Amniotic stem cell (primary cell): ENCODE measurements around the gene TBCD.

Experiments
- DNase-seq: peaks from one replicate; lab custom pipeline; 2025; lab: John Stamatoyannopoulos, UW

The TBCD gene

DNA sequence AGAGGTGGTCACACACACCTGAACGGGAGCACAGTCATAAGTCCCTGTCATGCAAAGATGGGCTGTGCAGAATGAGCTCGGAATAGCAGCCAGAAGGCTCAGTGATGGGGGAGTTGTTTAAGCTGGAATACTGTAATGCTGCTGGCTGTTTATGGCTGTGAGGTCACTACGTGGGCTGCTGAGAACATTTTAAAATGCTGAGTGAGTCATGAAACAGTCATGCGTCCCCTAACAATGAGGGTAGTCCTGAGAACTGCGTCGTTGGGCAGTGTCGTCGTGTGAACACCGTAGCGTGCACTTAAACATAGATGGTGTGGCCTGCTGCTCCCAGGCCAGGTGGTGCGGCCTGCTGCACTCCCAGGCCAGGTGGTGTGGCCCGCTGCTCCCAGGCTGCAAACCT, 39.7 kb downstream of the TBCD start:
- DNase-seq = peak; percentile 42

DNA sequence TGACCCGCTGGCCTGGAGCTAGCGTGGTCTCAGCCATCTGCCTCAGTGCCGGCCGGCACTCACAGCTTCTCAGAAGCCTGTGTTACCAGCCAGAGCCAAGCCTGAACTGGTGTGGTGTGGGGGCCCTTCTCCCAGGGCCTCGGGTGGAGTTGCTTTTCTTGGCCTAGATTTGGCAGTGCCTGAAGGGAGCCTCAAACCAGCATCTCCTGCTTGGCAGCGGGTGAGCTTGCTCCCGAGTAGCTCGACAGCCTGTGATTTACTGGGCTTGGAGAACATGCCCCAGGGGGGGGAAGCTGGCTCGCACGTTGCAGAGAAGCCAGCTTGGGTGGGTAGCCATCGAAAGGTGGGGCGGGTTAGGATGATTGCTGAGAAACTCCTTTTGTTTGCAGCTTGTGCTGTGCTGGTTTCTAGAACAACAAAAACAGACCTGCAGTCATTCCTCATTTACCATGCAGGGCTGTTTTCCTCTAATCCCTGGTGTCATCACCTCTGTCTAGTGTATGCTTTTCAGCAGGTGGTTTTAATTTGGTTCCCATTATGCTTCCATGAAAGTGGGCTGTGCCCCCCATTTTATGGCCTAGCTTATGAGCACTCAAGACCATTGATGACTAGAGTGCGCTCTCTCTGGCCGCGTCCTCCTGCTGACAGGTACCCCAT, 42.2 kb downstream of the TBCD start:
- no peak for DNase-seq

DNA sequence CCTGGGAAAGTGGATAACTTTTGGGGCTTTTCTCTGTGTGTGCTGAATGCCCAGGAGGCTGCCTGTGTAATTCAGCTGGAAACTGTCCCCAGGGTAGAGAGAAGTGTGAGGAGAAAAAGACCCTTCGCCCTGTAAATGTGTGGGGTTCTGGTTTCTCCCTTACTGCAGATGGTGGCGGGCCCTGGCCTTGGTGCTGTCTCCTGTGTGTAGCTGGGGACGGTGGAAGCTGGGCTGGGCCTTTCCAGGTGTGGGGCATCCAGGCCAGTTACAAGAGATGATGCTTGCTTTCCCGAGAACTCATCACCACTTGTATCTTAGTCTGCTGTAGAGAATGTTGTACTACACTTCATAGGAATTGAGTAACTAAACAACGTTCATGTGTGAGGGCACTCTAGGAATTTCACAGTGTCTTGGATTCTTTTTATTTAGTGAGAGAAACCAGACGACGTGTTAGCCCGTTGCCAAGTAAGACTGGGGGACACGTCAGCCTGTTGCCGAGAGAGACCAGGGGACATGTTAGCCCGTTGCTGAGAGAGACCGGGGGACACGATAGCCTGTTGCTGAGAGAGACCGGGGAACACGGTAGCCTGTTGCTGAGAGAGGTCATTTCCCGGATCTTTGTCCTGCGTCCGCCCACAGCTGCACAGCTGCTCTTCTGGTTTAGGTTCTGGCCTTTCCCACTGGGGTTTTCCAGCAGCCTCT, 43.1 kb downstream of the TBCD start:
- no peak for DNase-seq

DNA sequence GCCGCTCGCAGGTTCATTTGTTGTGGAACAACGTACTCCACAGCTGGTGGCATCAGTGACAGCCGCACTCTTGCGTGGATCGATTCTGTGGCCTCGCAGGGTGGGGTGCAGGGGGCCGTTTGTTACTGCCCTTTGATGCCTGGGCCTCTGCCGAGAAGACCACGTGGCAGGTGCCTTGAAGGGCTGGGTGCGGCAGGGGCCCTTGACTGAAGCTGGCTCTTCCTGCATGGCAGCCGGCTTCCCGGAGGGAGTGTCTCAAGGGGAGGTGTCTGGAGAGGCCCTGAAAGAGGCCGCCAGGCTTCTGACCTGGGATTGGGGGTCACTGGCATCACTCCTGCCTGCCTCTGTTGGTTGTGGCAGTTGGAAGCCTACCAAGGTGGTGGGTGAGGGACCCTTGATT, 43.8 kb downstream of the TBCD start:
- no peak for DNase-seq

DNA sequence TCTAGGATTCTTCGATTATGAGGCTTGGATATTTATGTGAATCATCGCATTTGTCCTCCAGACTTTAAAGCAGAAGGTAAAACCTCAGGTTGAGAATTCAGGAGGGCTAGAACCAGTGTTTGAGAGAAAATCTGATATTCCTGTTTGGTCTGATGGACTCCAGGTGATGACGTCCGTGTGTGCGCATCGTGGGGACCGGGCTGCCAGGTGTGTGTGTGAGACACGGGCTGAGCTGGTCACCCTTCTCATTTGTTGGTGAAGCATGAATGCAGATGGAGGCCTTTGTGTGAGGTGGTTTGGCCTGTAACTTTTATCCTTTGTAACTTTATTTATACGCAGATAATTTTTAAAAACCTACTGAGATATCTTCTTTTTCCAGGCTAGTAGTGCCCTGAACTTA, 45.2 kb downstream of the TBCD start:
- no peak for DNase-seq

DNA sequence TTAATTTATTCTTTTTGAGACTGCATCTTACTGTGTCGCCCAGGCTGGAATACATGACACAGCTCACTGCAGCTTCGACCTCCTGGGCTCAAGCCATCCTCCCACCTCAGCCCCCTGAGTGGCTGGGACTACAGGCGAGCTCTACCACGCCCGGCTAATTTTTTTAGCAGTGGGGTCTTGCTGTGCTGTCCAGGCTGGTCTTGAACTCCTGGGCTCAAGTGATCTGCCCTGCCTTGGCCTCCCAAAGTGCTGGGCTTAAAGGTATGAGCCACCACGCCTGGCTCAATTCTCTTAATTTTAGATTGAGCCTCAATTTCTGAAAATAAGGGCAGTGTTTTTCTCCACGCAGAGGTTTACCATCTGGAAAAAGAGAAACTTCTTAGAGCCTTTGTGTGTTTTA, 46.9 kb downstream of the TBCD start:
- no peak for DNase-seq

DNA sequence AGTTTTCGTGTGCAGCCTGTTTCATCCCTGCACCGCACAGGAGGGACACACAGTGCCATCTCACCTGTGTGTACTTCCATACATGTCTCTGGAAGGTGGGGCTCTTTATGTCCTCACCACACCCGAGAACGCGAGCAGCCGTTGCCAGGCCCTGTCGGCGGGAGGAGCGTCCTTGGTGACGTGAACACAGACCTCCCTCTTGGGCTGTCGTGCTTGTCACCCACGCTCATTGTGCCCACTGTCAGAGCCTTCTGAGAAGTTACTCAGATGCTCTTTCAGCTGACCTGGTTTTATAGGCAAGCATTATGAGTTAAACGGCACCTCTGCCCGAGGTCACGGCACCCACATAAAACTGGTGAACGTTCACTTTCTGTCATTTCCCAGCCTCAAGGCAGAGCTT, 47.7 kb downstream of the TBCD start:
- DNase-seq = no peak

DNA sequence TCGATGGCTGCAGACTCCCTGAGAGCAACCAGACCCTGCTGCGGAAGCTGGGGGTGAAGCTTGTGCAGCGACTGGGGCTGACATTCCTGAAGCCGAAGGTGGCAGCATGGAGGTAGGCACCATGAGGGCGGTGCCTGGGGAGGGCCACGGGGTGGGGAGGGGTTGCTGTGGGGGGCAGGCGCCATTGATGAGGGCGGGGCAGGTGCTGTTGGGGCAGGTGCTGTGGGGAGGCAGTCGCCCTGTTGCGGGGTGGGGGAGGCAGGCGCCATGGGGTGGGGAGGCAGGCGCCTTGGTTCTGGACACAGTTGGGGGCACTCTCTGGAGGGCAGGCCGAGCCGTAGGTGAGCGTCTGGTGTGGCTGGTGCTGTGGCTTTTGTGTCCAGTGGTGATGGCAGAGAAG, 49.0 kb downstream of the TBCD start:
- no peak for DNase-seq

DNA sequence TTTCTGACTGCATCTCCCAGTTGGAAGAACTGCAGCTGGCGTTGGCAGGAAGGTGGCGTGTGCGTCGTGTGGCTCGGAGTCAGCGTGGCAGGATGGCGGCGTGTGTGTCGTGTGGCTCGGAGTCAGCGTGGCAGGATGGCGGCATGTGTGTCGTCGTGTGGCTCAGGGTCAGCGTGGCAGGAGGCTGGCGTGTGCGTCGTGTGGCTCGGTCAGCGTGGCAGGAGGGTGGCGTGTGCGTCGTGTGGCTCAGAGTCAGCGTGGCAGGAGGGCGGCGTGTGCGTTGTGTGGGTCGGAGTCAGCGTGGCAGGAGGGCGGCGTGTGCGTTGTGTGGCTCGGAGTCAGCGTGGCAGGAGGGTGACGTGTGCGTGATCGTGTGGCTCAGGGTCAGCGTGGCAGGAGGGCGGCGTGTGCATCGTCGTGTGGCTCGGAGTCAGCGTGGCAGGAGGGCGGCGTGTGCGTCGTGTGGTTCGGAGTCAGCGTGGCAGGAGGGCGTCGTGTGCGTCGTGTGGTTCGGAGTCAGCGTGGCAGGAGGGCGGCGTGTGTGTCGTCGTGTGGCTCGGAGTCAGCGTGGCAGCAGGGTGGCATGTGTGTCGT, 49.6 kb downstream of the TBCD start:
- DNase-seq = no peak

DNA sequence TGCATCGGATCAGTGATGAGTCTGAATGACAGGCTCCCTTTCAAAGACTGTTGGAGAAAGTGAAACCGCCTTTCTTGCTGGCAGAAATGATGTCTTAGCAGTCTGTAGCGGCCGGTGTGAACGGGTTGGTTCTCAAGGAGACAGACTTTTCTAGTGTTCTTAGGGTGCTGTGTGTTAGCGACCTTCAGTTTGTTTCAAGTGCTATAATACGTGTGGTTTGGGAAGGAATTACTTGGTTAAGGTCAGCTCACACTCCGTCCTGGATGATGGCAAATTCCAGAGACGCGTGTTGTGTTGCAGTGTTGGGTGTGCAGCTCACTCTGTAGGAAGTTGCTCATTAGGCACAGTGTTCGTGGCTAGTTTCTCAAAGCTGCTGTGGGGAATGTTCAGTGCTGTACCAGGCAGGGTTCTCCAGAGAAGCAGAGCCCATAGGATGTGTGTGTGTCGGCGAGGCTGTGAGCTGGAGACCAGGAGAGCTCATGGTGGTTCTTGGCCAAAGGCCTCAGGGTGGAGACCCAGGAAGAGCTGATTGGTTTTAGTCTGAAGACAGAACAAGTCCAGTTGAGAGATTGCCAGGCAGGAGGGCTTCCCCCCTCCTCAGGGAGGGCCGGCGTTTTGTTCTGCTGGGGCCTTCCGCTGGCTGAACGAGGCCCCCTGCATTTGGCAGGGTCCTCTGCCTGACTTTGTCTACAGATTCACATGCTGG, 50.4 kb downstream of the TBCD start:
- no peak for DNase-seq

DNA sequence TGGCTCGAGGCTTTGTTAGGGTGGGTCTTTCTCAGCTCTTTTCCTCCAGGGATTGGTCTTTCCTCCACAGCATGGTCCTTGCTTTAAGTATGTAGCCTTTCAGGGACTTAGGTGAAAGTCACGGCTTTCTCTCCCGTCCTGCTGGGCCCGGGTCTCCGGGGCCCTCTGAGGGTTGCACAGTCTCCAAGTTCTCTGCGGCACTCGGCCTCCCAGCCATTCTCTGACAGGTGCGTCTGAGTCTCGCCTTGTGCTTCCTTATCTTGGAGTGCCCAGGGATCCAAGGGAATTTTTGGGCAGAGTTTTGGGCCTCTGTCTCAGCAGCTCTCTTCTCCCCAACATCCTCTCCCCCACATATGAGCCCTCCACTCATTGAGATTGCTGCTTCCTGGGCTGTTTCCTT, 51.3 kb downstream of the TBCD start:
- DNase-seq = no peak

DNA sequence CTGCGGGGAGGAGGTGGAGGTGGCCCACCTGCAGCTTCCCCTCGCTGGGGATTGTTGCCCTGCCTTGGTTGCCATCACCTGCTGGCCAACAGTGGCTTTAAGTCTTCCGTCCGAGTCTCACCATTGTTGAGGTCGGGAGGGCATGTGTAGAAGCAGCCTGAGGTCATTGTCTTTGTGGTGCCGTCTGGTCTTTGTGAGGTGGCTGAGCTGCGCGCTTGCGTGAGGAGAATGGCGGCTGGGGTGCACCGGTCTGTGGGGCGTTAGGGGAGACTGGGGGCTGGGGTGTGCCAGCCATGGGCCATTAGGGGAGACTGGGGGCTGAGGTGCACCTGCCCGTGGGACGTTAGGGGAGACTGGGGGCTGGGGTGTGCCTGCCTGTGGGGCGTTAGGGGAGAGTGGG, 51.7 kb downstream of the TBCD start:
- no peak for DNase-seq

DNA sequence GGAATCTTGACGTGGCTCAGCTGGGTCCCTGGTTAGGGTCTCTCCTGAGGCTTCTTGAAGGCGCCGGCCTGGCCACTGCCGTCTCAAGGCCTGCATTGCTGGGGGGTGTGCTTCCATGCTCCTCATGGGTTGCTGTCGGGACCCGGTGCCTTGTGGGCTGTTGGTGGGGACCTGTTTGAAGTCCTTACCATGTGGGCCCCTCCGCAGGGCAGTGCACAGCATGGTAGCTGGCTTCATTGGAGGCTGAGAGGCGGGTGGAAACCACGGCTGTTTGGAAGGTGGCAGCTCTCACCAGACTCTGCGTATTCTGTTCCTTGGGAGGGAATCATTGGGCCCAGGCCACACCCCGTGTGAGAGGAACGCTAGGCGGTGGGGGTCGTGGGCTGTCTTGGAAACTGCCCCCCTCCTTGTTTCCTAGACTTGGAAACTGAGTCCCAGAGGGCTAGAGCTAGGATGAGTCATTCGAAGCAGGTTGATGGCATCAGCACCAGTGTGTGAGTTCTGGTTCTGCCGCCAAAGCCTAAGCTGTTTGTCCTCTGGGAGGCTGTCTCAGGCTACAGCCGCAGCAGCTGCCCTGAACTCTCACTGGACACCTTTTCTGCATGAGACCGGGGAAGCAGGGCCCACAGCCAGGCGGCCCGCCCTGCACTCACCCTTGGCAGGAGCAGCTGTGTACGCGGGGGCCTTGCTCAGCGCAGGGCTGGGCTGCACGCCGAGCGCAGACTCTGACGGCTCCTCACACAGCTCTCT, 52.8 kb downstream of the TBCD start:
- DNase-seq = no peak

DNA sequence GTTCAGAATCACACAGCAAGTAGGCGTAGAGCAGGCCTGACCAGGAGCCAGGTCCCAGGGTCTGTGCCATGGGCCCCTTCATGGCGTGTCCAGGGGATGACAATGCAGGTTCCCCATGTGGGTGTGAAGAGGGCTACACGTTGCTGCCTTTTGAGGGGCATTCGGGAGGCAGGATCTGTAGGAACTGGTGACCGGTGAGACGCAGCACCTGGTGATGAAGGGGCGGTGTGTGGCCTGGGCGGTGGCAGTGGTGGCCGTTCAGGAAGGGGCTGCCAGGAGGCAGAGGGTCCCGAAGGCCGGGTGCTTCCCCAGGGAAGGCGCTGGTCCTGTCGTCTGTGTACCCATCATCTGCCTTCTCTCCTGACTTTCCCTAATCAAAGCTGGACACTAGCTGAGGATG, 53.4 kb downstream of the TBCD start:
- no peak for DNase-seq

DNA sequence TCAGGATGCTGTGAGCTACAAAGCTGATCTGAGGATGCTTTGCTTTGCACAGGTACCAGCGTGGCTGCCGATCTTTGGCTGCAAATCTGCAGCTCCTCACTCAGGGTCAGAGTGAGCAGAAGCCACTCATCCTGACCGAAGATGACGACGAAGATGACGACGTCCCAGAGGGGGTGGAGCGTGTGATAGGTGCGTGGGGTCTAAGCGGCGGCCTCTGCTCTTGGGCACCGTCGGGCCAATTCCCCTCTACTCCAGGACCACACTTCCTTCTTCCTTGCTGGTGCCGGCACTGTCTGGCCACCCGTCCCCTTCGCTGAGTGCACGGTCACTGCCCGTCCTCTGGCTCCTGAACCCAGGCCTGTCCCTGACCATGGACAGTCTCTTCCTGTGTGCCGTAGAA, 54.0 kb downstream of the TBCD start:
- no peak for DNase-seq

DNA sequence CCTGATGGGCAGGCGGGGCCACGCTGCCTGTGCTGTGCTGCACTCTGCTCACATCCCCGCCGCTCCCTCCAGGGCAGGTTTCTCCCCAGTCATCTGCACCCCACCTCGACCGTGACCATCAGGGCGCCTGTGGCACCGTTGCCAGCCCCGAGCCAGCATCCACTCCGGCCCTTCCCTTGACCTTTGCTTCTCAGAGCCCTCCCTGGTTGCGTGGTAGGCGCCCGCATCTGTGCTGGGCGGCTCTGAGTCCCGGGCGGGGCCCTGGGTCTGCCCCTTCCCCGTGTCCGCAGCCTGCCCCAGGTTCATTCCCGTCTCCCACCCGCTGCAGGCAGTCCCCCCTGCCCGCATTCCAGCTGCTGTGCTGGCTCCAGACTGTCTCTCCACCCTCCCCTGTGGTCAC, 54.8 kb downstream of the TBCD start:
- no peak for DNase-seq

DNA sequence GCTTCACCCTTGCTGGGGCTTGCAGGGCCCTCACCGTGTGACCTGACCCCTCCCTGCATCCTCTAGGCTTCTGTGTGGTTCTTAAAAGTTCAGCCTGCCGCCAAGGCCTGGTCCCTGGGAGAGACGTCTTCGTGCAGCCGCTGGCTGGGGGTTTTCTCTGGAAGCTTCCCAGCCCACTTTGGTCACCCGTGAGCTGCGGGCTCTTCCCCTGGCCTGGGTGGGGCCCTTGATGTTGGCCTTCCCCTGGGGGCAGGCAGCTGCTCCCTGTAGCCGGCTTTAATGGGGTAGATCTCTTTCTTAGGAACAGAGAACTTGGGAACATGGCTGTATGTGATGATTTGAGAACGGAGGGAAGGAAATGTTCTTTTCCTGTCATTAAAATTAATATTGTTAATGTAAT, 55.2 kb downstream of the TBCD start:
- DNase-seq = no peak

DNA sequence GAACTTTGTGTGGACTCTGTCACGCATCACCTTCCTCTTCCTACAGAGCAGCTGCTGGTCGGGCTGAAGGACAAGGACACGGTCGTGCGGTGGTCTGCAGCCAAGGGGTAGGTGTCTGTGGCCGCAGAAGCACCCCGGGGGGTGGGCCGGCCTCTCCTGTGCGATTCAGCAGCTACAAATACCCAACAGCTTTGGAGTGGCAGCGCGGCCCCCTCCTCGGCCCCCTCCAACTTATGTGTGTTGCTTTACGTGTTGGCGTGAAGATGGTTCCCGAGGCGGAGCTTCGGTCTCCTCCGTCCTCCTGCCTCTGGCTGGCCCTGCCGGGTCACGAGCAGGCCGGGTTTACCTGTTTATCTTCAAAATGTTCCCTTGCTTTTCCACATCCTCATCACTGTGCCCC, 55.7 kb downstream of the TBCD start:
- no peak for DNase-seq

DNA sequence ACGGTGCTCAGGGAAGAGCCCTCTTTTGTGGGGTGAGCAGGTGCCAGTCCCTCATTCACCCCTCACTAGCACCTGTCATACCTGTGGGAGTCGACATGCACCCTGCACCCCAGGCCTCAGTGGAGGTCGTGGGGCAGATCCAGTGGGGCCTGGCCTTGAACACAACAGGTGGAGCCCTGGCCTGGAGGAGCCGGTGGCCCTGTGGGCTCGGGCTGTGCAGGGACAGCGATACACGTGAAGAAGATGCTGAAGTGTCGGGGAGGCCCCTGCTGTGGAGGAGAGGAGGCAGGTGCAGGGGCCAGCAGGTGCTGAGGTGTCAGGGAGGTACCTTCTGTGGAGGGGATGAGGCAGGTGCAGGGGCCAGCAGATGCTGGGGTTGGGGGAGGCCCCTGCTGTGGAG, 56.1 kb downstream of the TBCD start:
- no peak for DNase-seq

DNA sequence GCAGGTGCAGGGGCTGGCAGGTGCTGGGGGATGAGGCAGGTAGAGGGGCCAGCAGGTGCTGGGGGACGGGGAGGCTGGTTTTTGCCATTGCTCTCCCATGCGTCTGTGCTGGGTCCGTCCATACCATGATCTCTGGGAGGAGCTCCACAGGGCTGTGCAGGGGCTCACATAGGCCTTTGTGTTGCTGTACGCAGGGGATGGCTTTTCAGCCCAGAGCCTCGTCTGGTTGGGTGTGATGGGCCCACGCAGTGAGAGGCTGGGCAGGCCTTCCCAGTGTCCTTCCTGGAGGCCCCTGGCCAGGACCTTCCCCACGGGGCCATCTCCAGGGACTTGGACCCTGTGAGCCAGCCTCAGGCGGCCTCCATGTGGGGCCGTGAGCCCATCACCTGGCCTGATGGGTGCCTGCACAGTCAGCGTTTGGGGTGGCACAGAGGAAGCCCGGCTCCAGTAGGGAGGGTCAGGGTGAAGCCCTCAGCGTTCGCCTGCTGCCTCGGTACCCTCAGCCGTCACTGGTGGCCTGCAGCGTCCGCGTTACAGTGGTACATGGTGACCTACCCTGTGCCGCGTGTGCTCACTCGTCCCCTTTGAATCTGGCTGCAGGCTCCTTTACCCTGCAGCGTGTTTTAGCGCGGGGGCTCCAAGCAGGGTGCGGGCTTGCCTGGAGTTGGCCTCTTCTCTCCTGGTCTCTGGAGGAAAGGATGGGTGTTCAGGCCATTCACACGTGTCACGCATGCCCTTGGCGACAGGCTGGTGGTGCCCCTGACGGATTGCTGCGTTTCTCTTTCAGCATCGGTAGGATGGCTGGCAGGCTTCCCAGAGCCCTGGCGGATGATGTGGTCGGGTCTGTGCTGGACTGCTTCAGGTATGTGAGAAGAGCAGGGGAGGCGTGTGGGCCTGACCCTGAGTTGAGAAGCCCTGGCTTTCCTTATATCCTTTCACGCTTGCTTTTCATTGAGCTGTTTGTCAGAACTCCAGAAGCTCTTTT, 57.3 kb downstream of the TBCD start:
- no peak for DNase-seq
